Spleen (tissue), 11 donors: ENCODE measurements around the gene KHK. TPM values are rescaled to one million over a fixed set of nuclear protein-coding genes. Genes with fewer than 3 reads are reported as not detected.
"Not testable (repeated sequence)": the region's sequence is repeated elsewhere in the genome, so short reads cannot be mapped to it uniquely, and the experiment has no call there.

Experiments
- DNase-seq: peaks from one replicate; pipeline ENCODE4 v3.0.0-alpha.2; 2020
- H3K27ac ChIP-seq, 8 donors: fragments of 200-600 bp; sonication (generic) in 7 of 8; 1 replicate in 4 of 8; 2 replicates in 4 of 8; pipeline versions ENCODE4 v1.5.0 to v1.8.0; 2016 to 2021; ENCODE audit warnings: inconsistent platforms in 4 of 8, mild to moderate bottlenecking in 4 of 8, moderate library complexity in 1 of 8
- H3K27me3 ChIP-seq, 7 donors: fragments of 200-600 bp; sonication (generic) in 6 of 7; replicated peaks in 1 of 7; 1 replicate in 4 of 7; 2 replicates in 3 of 7; pipeline versions ENCODE4 v1.5.0 to v1.8.0; 2016 to 2021; ENCODE audit warnings: inconsistent platforms in 3 of 7, mild to moderate bottlenecking in 1 of 7
- H3K36me3 ChIP-seq, 6 donors: fragments of 200-600 bp; sonication (generic) in 5 of 6; 1 replicate in 4 of 6; 2 replicates in 2 of 6; pipeline versions ENCODE4 v1.5.0 to v1.8.0; 2016 to 2021; ENCODE audit warnings: inconsistent platforms in 2 of 6
- H3K4me1 ChIP-seq, 6 donors: fragments of 200-600 bp; sonication (generic) in 5 of 6; 1 replicate in 3 of 6; 2 replicates in 3 of 6; pipeline versions ENCODE4 v1.5.0 to v1.8.0; 2016 to 2021; ENCODE audit warnings: inconsistent platforms in 3 of 6
- H3K4me3 ChIP-seq, 8 donors: fragments of 200-600 bp; sonication (generic) in 7 of 8; 1 replicate in 4 of 8; 2 replicates in 4 of 8; pipeline versions ENCODE4 v1.5.0 to v1.8.0; 2016 to 2021; ENCODE audit warnings: inconsistent platforms in 4 of 8, mild to moderate bottlenecking in 4 of 8, moderate library complexity in 2 of 8
- H3K9me3 ChIP-seq, 8 donors: fragments of 200-600 bp; sonication (generic) in 7 of 8; 1 replicate in 4 of 8; 2 replicates in 4 of 8; pipeline versions ENCODE4 v1.5.0 to v1.8.0; 2016 to 2021; ENCODE audit warnings: inconsistent platforms in 4 of 8
- CTCF ChIP-seq, 11 experiments: fragments of 200-600 bp in 7 of 11; fragments of 450-650 bp in 4 of 11; sonication (generic) in 4 of 11; IDR thresholded peaks in 8 of 11; conservative IDR thresholded peaks in 3 of 11; 1 replicate in 7 of 11; 2 replicates in 4 of 11; pipeline versions ENCODE4 v1.4.0 to v1.8.0; 2016 to 2021; ENCODE audit warnings: antibody characterized with exemption in 11 of 11, inconsistent platforms in 4 of 11, mild to moderate bottlenecking in 1 of 11
- POLR2A ChIP-seq, 3 donors: fragments of 450-650 bp; IDR thresholded peaks; one replicate each; pipeline ENCODE4 v1.5.1; 2017; ENCODE audit warnings: antibody characterized with exemption in 3 of 3, mild to moderate bottlenecking in 1 of 3
- POLR2AphosphoS5 ChIP-seq, 3 donors: sonication (generic); formaldehyde crosslinking; IDR thresholded peaks; one replicate each; pipeline ENCODE4 v1.5.1; 2017; ENCODE audit warnings: antibody characterized with exemption in 3 of 3
- WGBS, 5 donors: extraction: QIAGEN DNeasy Blood & Tissue Kit in 3 of 5; methylation state at CpG; one replicate each; pipeline versions ENCODE4 v1.1.5 to v1.1.7; 2013 to 2018; 5-methylcytosine and 5-hydroxymethylcytosine counted together
- intact Hi-C: fragments of 100-400 bp; cut with DNase I; formaldehyde crosslinking; loops from one replicate; pipeline ENCODE4 v1.15.0; 2023; ENCODE audit warnings: low total_unique reads
- polyA plus RNA-seq, 3 donors: library from polyadenylated mRNA; stranded (reverse); fragments of 200-250 nt; gene quantifications; one replicate each; pipeline ENCODE4 v1.2.1, GENCODE V29; 2013
- total RNA-seq, 7 donors: library from RNA; depleted of rRNA in 3 of 7; stranded (reverse); fragments of >200 nt in 3 of 7; fragmentation: NEBNext Ultra II Directional in 4 of 7; extraction: Animal tissue kit (Norgen Biotek cat#: 25700) in 4 of 7; gene quantifications; one replicate each; pipeline versions ENCODE4 v1.1.0 to v1.2.1, GENCODE V29; 2016 to 2021
- donor health status: healthy with polysubstance abuse.
- donor health status: DM: no; HTN: no; CAD: no; lungs with moderate emphysema.
- donor health status: DM: no; HTN: no; CAD: no.
- donor health status: Bipolar disorder and iron deficiency.
- donor health status: healthy.
- donor health status: DM: no; HTN: no; CAD: no.
- donor health status: DM: yes; HTN: yes; CAD: no.

KHK gene
- total and polyA plus RNA-seq, 10 donors, result 3.3 to 8.3 (median 4.0) TPM

- Histone ChIP-seq H3K4me3 (no peak overlapping the region), H3K27me3 (peaks cover 0 to 10% (median 0%) of the 10 kb centered on the region in 7 donors), H3K9me3 (no peaks in the 10 kb centered on the region), H3K27ac (no peak overlapping the region), H3K36me3 (peaks cover 0 to 3% (median 0%) of the 10 kb centered on the region in 6 donors), H3K4me1 (peaks cover 0 to 22% (median 14%) of the 10 kb centered on the region in 6 donors)
- intact Hi-C loops, result no loop called here
- WGBS, 5 donors, result 80 to 92% (median 91%) methylated on average over 8 to 10 of the region's 10 CpGs
- no peak for DNase-seq
- TF ChIP-seq POLR2A (IDR thresholded peaks at IDR 0.05), result no peak
- no peak for TF ChIP-seq CTCF (IDR thresholded peaks at IDR 0.05 in 8 of 11, conservative IDR thresholded peaks at IDR 0.05 in 3 of 11)
- TF ChIP-seq POLR2AphosphoS5 (IDR thresholded peaks at IDR 0.05), result no peak
These were observed 13.5 kb downstream of the KHK start for GRCh38 chr2:27100036-27100435.

- no peak for DNase-seq
- intact Hi-C loops, result no loop called here
- 72 to 100% (median 90%) methylated on average over 5 of the region's 5 CpGs for WGBS, 5 donors
These were observed 15.8 kb downstream of the KHK start for GRCh38 chr2:27102329-27102728.

GRCh38 chr2:27105981-27106380, 19.4 kb downstream of the KHK start:
- H3K4me1 ChIP-seq, result no peaks in the 10 kb centered on the region
- intact Hi-C loops, result no loop called here
- no peaks in the 10 kb centered on the region for H3K9me3 ChIP-seq
- no peaks in the 10 kb centered on the region for H3K36me3 ChIP-seq
- H3K4me3 ChIP-seq, result no peak overlapping the region
- peaks cover 0 to 27% (median 0%) of the 10 kb centered on the region in 7 donors for H3K27me3 ChIP-seq
- no peak for TF ChIP-seq POLR2A (IDR thresholded peaks at IDR 0.05)
- TF ChIP-seq POLR2AphosphoS5 (IDR thresholded peaks at IDR 0.05), result no peak
- DNase-seq, result no peak
- no peak overlapping the region for H3K27ac ChIP-seq
- 69 to 83% (median 77%) methylated on average over 3 of the region's 3 CpGs for WGBS, 5 donors

More at GRCh38 chr2:27102329-27102728, 15.8 kb downstream of the KHK start:
- Histone ChIP-seq H3K27me3 (peaks cover 0 to 26% (median 0%) of the 10 kb centered on the region in 7 donors), H3K27ac (no peak overlapping the region), H3K4me3 (no peak overlapping the region), H3K4me1 (peaks cover 0 to 6% (median 0%) of the 10 kb centered on the region in 6 donors), H3K9me3 (no peaks in the 10 kb centered on the region), H3K36me3 (peaks cover 0 to 3% (median 0%) of the 10 kb centered on the region in 6 donors)
- TF ChIP-seq POLR2A (IDR thresholded peaks at IDR 0.05) (no peak), POLR2AphosphoS5 (IDR thresholded peaks at IDR 0.05) (no peak), CTCF (IDR thresholded peaks at IDR 0.05 in 8 of 11, conservative IDR thresholded peaks at IDR 0.05 in 3 of 11) (no peak)

GRCh38 chr2:27108221-27108620, 21.6 kb downstream of the KHK start:
- no peak for DNase-seq
- 77 to 97% (median 95%) methylated on average over 2 of the region's 2 CpGs for whole genome bisulfite sequencing, 5 donors
- H3K9me3 ChIP-seq, result no peaks in the 10 kb centered on the region
- TF ChIP-seq POLR2AphosphoS5 (IDR thresholded peaks at IDR 0.05) (no peak), CTCF (IDR thresholded peaks at IDR 0.05 in 8 of 11, conservative IDR thresholded peaks at IDR 0.05 in 3 of 11) (no peak), POLR2A (IDR thresholded peaks at IDR 0.05) (no peak)
- no peaks in the 10 kb centered on the region for H3K36me3 ChIP-seq
- no peaks in the 10 kb centered on the region for H3K4me1 ChIP-seq
- H3K27me3 ChIP-seq, result peaks cover 0 to 27% (median 0%) of the 10 kb centered on the region in 7 donors
- no peak overlapping the region for H3K27ac ChIP-seq
- intact Hi-C loops, result no loop called here
- no peak overlapping the region for H3K4me3 ChIP-seq

- no peak for DNase-seq
- no peaks in the 10 kb centered on the region for H3K4me1 ChIP-seq
- no peaks in the 10 kb centered on the region for H3K9me3 ChIP-seq
- no peak overlapping the region for H3K27ac ChIP-seq
- WGBS, 5 donors, result 83 to 95% (median 90%) methylated on average over 3 of the region's 3 CpGs
- H3K36me3 ChIP-seq, result no peaks in the 10 kb centered on the region
- no peak overlapping the region for H3K4me3 ChIP-seq
- no peak for TF ChIP-seq CTCF (IDR thresholded peaks at IDR 0.05 in 8 of 11, conservative IDR thresholded peaks at IDR 0.05 in 3 of 11)
- TF ChIP-seq POLR2AphosphoS5 (IDR thresholded peaks at IDR 0.05), result no peak
- TF ChIP-seq POLR2A (IDR thresholded peaks at IDR 0.05), result no peak
- H3K27me3 ChIP-seq, result peaks cover 0 to 21% (median 0%) of the 10 kb centered on the region in 7 donors
- intact Hi-C loops, result no loop called here
These were observed 22.5 kb downstream of the KHK start for GRCh38 chr2:27109083-27109482.

GRCh38 chr2:27110603-27111352, 24.2 kb downstream of the KHK start:
- WGBS, 5 donors, result 79 to 87% (median 84%) methylated on average over 24 of the region's 24 CpGs
- H3K27ac ChIP-seq, H3K9me3 ChIP-seq, H3K4me3 ChIP-seq, DNase-seq, H3K4me1 ChIP-seq, H3K36me3 ChIP-seq, intact Hi-C loops: not testable (repeated sequence)
- peaks cover 0 to 14% (median 0%) of the 10 kb centered on the region in 7 donors for H3K27me3 ChIP-seq
